WTC11 (cell line): ENCODE measurements around the gene PPP1R14D.

Experiments used
- MXD4 ChIP-seq: fragments of 250-450 bp; sonication (Bioruptor Pico); IDR thresholded peaks from 2 replicates; pipeline ENCODE4 v1.8.0; 2021; ENCODE audit warnings: mild to moderate bottlenecking, moderate library complexity, borderline replicate concordance
- NR1H2 ChIP-seq: sonication (generic); formaldehyde crosslinking; IDR thresholded peaks from 2 replicates; pipeline ENCODE4 v1.9.0; 2021; ENCODE audit warnings: mild to moderate bottlenecking, moderate library complexity, missing genetic modification reagents
- SP1 ChIP-seq: sonication (generic); formaldehyde crosslinking; conservative IDR thresholded peaks from 2 replicates; pipeline ENCODE4 v1.8.1; 2022; ENCODE audit warnings: missing genetic modification reagents
- ZNF232 ChIP-seq: sonication (generic); formaldehyde crosslinking; IDR thresholded peaks from 2 replicates; pipeline ENCODE4 v1.8.0; 2022; ENCODE audit warnings: mild to moderate bottlenecking, missing genetic modification reagents
- TF ChIP-seq, protein P1 (sequence below): sonication (generic); formaldehyde crosslinking; IDR thresholded peaks from 2 replicates; pipeline ENCODE4 v1.8.0; 2023; ENCODE audit warnings: missing genetic modification reagents
- TF ChIP-seq, protein P2 (sequence below): fragments of 200-600 bp; IDR thresholded peaks from 2 replicates; pipeline ENCODE4 v1.8.0; 2022; ENCODE audit warnings: antibody characterized with exemption
- TF ChIP-seq, protein P3 (sequence below): sonication (generic); formaldehyde crosslinking; IDR thresholded peaks from 2 replicates; pipeline ENCODE4 v1.8.1; 2022; ENCODE audit warnings: low read depth, missing genetic modification reagents, borderline replicate concordance
- TF ChIP-seq, protein P4 (sequence below): sonication (generic); formaldehyde crosslinking; IDR thresholded peaks from 2 replicates; pipeline ENCODE4 v1.8.0; 2022; ENCODE audit warnings: mild to moderate bottlenecking, missing genetic modification reagents
- TF ChIP-seq, protein P5 (sequence below): sonication (generic); formaldehyde crosslinking; IDR thresholded peaks from 2 replicates; pipeline ENCODE4 v1.8.1; 2023; ENCODE audit warnings: mild to moderate bottlenecking, missing genetic modification reagents, moderate library complexity
- TF ChIP-seq, protein P6 (sequence below): sonication (generic); formaldehyde crosslinking; IDR thresholded peaks from 2 replicates; pipeline ENCODE4 v1.8.1; 2022; ENCODE audit warnings: missing genetic modification reagents, borderline replicate concordance

DNA sequence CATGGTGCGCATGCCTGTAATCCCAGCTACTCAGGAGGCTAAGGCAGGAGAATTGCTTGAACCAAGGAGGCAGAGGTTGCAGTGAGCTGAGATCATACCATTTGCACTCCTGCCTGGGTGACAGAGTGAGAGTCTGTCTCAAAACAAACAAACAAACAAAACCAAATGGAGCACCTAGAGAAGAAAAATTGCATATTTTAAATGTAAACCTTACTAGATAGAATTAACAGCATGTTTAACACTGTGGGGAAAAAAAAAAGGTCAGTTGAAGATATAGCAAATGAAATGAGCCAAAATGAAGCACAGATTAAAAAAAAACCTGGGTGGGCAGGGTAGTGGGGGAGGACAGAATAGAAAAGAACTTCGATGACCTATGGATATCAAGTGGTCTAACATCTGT lies 7.3 kb downstream of the PPP1R14D start:
- TF ChIP-seq, protein P1, sequence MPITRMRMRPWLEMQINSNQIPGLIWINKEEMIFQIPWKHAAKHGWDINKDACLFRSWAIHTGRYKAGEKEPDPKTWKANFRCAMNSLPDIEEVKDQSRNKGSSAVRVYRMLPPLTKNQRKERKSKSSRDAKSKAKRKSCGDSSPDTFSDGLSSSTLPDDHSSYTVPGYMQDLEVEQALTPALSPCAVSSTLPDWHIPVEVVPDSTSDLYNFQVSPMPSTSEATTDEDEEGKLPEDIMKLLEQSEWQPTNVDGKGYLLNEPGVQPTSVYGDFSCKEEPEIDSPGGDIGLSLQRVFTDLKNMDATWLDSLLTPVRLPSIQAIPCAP: no peak
- TF ChIP-seq, protein P2, sequence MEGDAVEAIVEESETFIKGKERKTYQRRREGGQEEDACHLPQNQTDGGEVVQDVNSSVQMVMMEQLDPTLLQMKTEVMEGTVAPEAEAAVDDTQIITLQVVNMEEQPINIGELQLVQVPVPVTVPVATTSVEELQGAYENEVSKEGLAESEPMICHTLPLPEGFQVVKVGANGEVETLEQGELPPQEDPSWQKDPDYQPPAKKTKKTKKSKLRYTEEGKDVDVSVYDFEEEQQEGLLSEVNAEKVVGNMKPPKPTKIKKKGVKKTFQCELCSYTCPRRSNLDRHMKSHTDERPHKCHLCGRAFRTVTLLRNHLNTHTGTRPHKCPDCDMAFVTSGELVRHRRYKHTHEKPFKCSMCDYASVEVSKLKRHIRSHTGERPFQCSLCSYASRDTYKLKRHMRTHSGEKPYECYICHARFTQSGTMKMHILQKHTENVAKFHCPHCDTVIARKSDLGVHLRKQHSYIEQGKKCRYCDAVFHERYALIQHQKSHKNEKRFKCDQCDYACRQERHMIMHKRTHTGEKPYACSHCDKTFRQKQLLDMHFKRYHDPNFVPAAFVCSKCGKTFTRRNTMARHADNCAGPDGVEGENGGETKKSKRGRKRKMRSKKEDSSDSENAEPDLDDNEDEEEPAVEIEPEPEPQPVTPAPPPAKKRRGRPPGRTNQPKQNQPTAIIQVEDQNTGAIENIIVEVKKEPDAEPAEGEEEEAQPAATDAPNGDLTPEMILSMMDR: no peak
- TF ChIP-seq, protein P3, sequence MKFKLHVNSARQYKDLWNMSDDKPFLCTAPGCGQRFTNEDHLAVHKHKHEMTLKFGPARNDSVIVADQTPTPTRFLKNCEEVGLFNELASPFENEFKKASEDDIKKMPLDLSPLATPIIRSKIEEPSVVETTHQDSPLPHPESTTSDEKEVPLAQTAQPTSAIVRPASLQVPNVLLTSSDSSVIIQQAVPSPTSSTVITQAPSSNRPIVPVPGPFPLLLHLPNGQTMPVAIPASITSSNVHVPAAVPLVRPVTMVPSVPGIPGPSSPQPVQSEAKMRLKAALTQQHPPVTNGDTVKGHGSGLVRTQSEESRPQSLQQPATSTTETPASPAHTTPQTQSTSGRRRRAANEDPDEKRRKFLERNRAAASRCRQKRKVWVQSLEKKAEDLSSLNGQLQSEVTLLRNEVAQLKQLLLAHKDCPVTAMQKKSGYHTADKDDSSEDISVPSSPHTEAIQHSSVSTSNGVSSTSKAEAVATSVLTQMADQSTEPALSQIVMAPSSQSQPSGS: no peak
- TF ChIP-seq NR1H2 (CRISPR knock-in tag) (no peak), SP1 (CRISPR knock-in tag) (no peak), MXD4 (no peak), ZNF232 (no peak)
- TF ChIP-seq, protein P4, sequence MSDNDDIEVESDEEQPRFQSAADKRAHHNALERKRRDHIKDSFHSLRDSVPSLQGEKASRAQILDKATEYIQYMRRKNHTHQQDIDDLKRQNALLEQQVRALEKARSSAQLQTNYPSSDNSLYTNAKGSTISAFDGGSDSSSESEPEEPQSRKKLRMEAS (CRISPR knock-in tag): no peak
- TF ChIP-seq, protein P5, sequence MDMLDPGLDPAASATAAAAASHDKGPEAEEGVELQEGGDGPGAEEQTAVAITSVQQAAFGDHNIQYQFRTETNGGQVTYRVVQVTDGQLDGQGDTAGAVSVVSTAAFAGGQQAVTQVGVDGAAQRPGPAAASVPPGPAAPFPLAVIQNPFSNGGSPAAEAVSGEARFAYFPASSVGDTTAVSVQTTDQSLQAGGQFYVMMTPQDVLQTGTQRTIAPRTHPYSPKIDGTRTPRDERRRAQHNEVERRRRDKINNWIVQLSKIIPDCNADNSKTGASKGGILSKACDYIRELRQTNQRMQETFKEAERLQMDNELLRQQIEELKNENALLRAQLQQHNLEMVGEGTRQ (CRISPR knock-in tag): no peak
- TF ChIP-seq, protein P6, sequence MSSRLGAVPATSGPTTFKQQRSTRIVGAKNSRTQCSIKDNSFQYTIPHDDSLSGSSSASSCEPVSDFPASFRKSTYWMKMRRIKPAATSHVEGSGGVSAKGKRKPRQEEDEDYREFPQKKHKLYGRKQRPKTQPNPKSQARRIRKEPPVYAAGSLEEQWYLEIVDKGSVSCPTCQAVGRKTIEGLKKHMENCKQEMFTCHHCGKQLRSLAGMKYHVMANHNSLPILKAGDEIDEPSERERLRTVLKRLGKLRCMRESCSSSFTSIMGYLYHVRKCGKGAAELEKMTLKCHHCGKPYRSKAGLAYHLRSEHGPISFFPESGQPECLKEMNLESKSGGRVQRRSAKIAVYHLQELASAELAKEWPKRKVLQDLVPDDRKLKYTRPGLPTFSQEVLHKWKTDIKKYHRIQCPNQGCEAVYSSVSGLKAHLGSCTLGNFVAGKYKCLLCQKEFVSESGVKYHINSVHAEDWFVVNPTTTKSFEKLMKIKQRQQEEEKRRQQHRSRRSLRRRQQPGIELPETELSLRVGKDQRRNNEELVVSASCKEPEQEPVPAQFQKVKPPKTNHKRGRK: no peak
